ENCODE results near the gene SIGLEC7.

SIGLEC7 gene

GRCh38 chr19:51173681-51174080 lies 31.6 kb downstream of the SIGLEC7 start:
- no peak for DNase-seq

- DNase-seq, result no peak
Measured at GRCh38 chr19:51179256-51179655, 37.2 kb downstream of the SIGLEC7 start.

GRCh38 chr19:51181377-51181912 lies 39.3 kb downstream of the SIGLEC7 start:
- DNase-seq, result no peak

GRCh38 chr19:51181913-51182419 lies 39.9 kb downstream of the SIGLEC7 start:
- DNase-seq, result no peak

- no peak for DNase-seq
Measured at GRCh38 chr19:51183629-51184028, 41.5 kb downstream of the SIGLEC7 start.

- DNase-seq, result no peak
Measured at GRCh38 chr19:51185069-51185867, 43.2 kb downstream of the SIGLEC7 start.

- DNase-seq, result no peak
Measured at GRCh38 chr19:51185868-51186215, 43.7 kb downstream of the SIGLEC7 start.

- DNase-seq, result no peak
Measured at GRCh38 chr19:51186323-51186722, 44.2 kb downstream of the SIGLEC7 start.

GRCh38 chr19:51187395-51188226 lies 45.5 kb downstream of the SIGLEC7 start:
- DNase-seq, result no peak

- DNase-seq, result no peak
Measured at GRCh38 chr19:51188227-51188559, 46.1 kb downstream of the SIGLEC7 start.

- DNase-seq, result no peak
Measured at GRCh38 chr19:51192689-51193088, 50.6 kb downstream of the SIGLEC7 start.

GRCh38 chr19:51194527-51195315 lies 52.6 kb downstream of the SIGLEC7 start:
- DNase-seq, result no peak

GRCh38 chr19:51195316-51195586 lies 53.1 kb downstream of the SIGLEC7 start:
- DNase-seq, result no peak

GRCh38 chr19:51195616-51196015 lies 53.5 kb downstream of the SIGLEC7 start:
- DNase-seq, result no peak

GRCh38 chr19:51196181-51196580 lies 54.1 kb downstream of the SIGLEC7 start:
- no peak for DNase-seq

- no peak for DNase-seq
Measured at GRCh38 chr19:51198641-51199040, 56.5 kb downstream of the SIGLEC7 start.

GRCh38 chr19:51200071-51200666 lies 58.1 kb downstream of the SIGLEC7 start:
- DNase-seq, result no peak

GRCh38 chr19:51201712-51202111 lies 59.6 kb downstream of the SIGLEC7 start:
- DNase-seq, result no peak
